ENCODE results near the gene PRKCE. TPM values are rescaled to one million over a fixed set of nuclear protein-coding genes. Genes with fewer than 3 reads are reported as not detected.

Gene PRKCE
- total RNA-seq, 1 experiment from 2014 or later, result 14.0 TPM

DNA sequence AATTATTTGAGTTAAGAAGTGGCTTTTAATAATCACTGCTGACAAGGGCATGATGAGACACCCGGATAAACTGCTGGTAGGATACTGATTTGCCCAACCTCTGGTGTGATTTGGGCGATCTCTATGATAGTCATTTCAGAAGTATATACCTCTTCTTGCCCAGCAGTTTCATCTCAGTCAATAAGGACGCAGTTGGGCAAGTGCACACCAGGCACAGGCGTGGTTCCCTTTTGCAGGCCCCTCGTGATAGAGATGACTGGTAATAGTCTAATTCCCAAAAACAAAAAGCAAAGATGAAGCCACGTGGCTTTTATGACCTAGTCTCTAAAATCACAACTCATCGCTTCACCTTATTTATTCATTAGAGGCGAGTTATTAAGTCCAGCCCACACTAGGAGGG lies 246.4 kb downstream of the PRKCE start:
- intact Hi-C loops (cut with micrococcal nuclease; ENCODE audit: unreplicated experiment) (no loop called here), in situ Hi-C loops (cut with HindIII; ENCODE audit: low pct_unique_long_range_greater_than_20kb, low sequenced_read_pairs) (no loop called here)
- no peak for DNase-seq (ENCODE audit: low read depth, low spot score)
- Histone ChIP-seq H3K9me3 (ENCODE audit: control insufficient read depth, insufficient read depth, low read depth, low read length) (no peaks in the 10 kb centered on the region), H3K4me3 (ENCODE audit: low read depth in 2 of 2, low read length in 2 of 2) (no peak overlapping the region), H3K27ac (ENCODE audit: low read length) (no peak overlapping the region), H3K4me1 (ENCODE audit: control insufficient read depth, insufficient read depth, low read length) (no peaks in the 10 kb centered on the region), H3K36me3 (ENCODE audit: control insufficient read depth, insufficient read depth, low read length) (no peaks in the 10 kb centered on the region), H3K27me3 (ENCODE audit: control insufficient read depth, insufficient read depth, low read length) (no peaks in the 10 kb centered on the region)
- ChIA-PET CTCF (no interaction called here), POLR2A (no interaction called here)
- no peak for ATAC-seq
- no TSS peak for BruUV-seq (replicated peaks)
- TF ChIP-seq, protein P1, sequence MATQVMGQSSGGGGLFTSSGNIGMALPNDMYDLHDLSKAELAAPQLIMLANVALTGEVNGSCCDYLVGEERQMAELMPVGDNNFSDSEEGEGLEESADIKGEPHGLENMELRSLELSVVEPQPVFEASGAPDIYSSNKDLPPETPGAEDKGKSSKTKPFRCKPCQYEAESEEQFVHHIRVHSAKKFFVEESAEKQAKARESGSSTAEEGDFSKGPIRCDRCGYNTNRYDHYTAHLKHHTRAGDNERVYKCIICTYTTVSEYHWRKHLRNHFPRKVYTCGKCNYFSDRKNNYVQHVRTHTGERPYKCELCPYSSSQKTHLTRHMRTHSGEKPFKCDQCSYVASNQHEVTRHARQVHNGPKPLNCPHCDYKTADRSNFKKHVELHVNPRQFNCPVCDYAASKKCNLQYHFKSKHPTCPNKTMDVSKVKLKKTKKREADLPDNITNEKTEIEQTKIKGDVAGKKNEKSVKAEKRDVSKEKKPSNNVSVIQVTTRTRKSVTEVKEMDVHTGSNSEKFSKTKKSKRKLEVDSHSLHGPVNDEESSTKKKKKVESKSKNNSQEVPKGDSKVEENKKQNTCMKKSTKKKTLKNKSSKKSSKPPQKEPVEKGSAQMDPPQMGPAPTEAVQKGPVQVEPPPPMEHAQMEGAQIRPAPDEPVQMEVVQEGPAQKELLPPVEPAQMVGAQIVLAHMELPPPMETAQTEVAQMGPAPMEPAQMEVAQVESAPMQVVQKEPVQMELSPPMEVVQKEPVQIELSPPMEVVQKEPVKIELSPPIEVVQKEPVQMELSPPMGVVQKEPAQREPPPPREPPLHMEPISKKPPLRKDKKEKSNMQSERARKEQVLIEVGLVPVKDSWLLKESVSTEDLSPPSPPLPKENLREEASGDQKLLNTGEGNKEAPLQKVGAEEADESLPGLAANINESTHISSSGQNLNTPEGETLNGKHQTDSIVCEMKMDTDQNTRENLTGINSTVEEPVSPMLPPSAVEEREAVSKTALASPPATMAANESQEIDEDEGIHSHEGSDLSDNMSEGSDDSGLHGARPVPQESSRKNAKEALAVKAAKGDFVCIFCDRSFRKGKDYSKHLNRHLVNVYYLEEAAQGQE (IDR thresholded peaks at IDR 0.05; ENCODE audit: insufficient read depth in 1 of 2, low read depth in 2 of 2, low read length in 1 of 2), result no peak
- no peak for TF ChIP-seq CTCF (IDR thresholded peaks at IDR 0.05)
- no peak for TF ChIP-seq TCF7L2 (IDR thresholded peaks at IDR 0.05; ENCODE audit: low read depth, low read length)
- no peak for TF ChIP-seq SIN3A (IDR thresholded peaks at IDR 0.05; ENCODE audit: borderline replicate concordance, insufficient read depth, low read depth, low read length)
- TF ChIP-seq POLR2AphosphoS5 (IDR thresholded peaks at IDR 0.05; ENCODE audit: low read depth, low read length), result no peak

GRCh38 chr2:45898819-45899218 lies 247.3 kb downstream of the PRKCE start:
- TF ChIP-seq SIN3A (IDR thresholded peaks at IDR 0.05; ENCODE audit: borderline replicate concordance, insufficient read depth, low read depth, low read length) (no peak), TCF7L2 (IDR thresholded peaks at IDR 0.05; ENCODE audit: low read depth, low read length) (no peak), POLR2AphosphoS5 (IDR thresholded peaks at IDR 0.05; ENCODE audit: low read depth, low read length) (no peak), CTCF (IDR thresholded peaks at IDR 0.05) (no peak)
- TF ChIP-seq, protein P1 (IDR thresholded peaks at IDR 0.05; ENCODE audit: insufficient read depth in 1 of 2, low read depth in 2 of 2, low read length in 1 of 2), result no peak
- DNase-seq (ENCODE audit: low read depth, low spot score) (no peak), ATAC-seq (no peak)
- ChIA-PET CTCF (interaction anchor here (0.7 kb wide), 1 partner anchor 257 kb away, joined by 3 read pairs; no protein-coding TSS in a partner anchor), POLR2A (no interaction called here)
- in situ Hi-C loops (cut with HindIII; ENCODE audit: low pct_unique_long_range_greater_than_20kb, low sequenced_read_pairs), result no loop called here
- Histone ChIP-seq H3K27ac (ENCODE audit: low read length) (no peak overlapping the region), H3K4me1 (ENCODE audit: control insufficient read depth, insufficient read depth, low read length) (no peaks in the 10 kb centered on the region), H3K27me3 (ENCODE audit: control insufficient read depth, insufficient read depth, low read length) (no peaks in the 10 kb centered on the region), H3K36me3 (ENCODE audit: control insufficient read depth, insufficient read depth, low read length) (no peaks in the 10 kb centered on the region), H3K4me3 (ENCODE audit: low read depth in 2 of 2, low read length in 2 of 2) (no peak overlapping the region), H3K9me3 (ENCODE audit: control insufficient read depth, insufficient read depth, low read depth, low read length) (no peaks in the 10 kb centered on the region)
- intact Hi-C loops (cut with micrococcal nuclease; ENCODE audit: unreplicated experiment), result no loop called here
- no TSS peak for BruUV-seq (replicated peaks)
